Kidney (tissue), 14 donors: Measurements from ENCODE around the gene ALAS1. TPM values are rescaled to one million over a fixed set of nuclear protein-coding genes. Genes with fewer than 3 reads are reported as not detected.

Source experiments
- DNase-seq, 5 donors: peaks; one replicate each; pipeline ENCODE4 v3.0.0-alpha.2; 2013 to 2020
- FAIRE-seq: peaks from 2 replicates; lab custom pipeline; 2012; peaks lifted over from hg19 to GRCh38; lab: Jason Lieb, UNC
- H3K27ac ChIP-seq, 2 donors: one replicate each; pipeline ENCODE4 v1.7.0; 2013; ENCODE audit warnings: low read depth in 2 of 2, low read length in 2 of 2, inconsistent platforms in 1 of 2
- H3K27me3 ChIP-seq: one replicate; pipeline ENCODE4 v1.7.1; 2013; ENCODE audit warnings: low read length, inconsistent platforms; ENCODE audit not compliant: control insufficient read depth, insufficient read depth
- H3K36me3 ChIP-seq, 3 donors: one replicate each; pipeline versions ENCODE4 v1.7.0 to v1.7.1; 2013; ENCODE audit warnings: low read length in 3 of 3, control low read depth in 1 of 3, inconsistent platforms in 1 of 3; ENCODE audit not compliant: insufficient read depth in 3 of 3, control insufficient read depth in 2 of 3
- H3K4me1 ChIP-seq, 3 donors: one replicate each; pipeline versions ENCODE4 v1.7.0 to v1.7.1; 2013; ENCODE audit warnings: low read length in 3 of 3, inconsistent platforms in 1 of 3, low read depth in 1 of 3; ENCODE audit not compliant: control insufficient read depth in 2 of 3, insufficient read depth in 2 of 3
- H3K4me3 ChIP-seq, 3 donors: one replicate each; pipeline versions ENCODE4 v1.7.0 to v1.8.1; 2013; ENCODE audit warnings: low read length in 3 of 3, control low read depth in 1 of 3, inconsistent platforms in 1 of 3
- H3K9ac ChIP-seq, 3 donors: one replicate each; pipeline versions ENCODE4 v1.7.0 to v1.7.1; 2013; ENCODE audit warnings: low read length in 3 of 3, control low read depth in 1 of 3, inconsistent platforms in 1 of 3
- H3K9me3 ChIP-seq, 3 donors: one replicate each; pipeline versions ENCODE4 v1.7.0 to v1.7.1; 2013; ENCODE audit warnings: low read length in 3 of 3, control low read depth in 1 of 3, inconsistent platforms in 1 of 3; ENCODE audit not compliant: control insufficient read depth in 2 of 3, insufficient read depth in 1 of 3
- intact Hi-C: fragments of 100-400 bp; cut with DNase I; formaldehyde crosslinking; loops from one replicate; pipeline ENCODE4 v1.11.1; 2022
- polyA plus RNA-seq: library from polyadenylated mRNA; stranded (reverse); fragments of 350-450 nt; fragmentation: Illumina TruSeq; extraction: RNeasy Lipid Tissue Mini Kit (QIAGEN cat#74804); gene quantifications from one replicate; pipeline ENCODE4 v1.2.3, GENCODE V29; 2014; ENCODE audit warnings: low read depth, low replicate concordance; ENCODE audit not compliant: insufficient read depth
- total RNA-seq: library from RNA; stranded (reverse); fragmentation: NEBNext Ultra II Directional; extraction: Animal tissue kit (Norgen Biotek cat#: 25700); gene quantifications from one replicate; pipeline ENCODE4 v1.2.1, GENCODE V29; 2021
- TF ChIP-seq, protein P1 (sequence below): IDR thresholded peaks from 3 replicates; pipeline ENCODE4 v1.5.1; 2012; ENCODE audit warnings: mild to moderate bottlenecking, moderate library complexity, borderline replicate concordance; ENCODE audit not compliant: insufficient read depth; ENCODE audit errors: extremely low read depth
- donor health status: control.
- donor health status: control.
- donor health status: control.
- donor health status: control.
- donor health status: control.
- donor health status: DM: yes; HTN: yes; CAD: no.
- donor health status: Normal renal cell carcinoma (clear cell type).

The ALAS1 gene
- total and polyA plus RNA-seq, 2 donors from 2014 or later: 42.8 to 77.2 TPM

DNA sequence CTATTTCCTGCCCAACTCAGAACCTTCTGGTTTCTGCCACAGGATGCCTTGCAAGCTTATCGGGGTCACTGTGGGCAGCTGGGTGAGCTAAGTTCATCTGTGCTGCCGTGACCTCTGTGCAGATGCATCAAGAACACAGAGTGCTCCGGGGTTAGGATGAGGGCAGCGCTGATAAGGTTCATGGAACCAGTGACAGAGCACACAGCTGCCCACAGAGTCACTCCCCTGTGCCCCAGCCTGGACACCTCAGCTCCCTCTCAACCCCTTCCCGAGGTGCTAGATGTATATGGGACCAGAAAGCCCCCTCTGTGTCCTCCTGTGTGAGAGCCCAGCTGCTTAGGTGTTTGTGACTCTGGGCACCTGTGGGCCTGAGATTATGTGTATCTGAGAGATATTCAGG lies 15.8 kb upstream of the ALAS1 start:
- H3K9ac ChIP-seq: no peak overlapping the region
- no peaks in the 10 kb centered on the region for H3K36me3 ChIP-seq
- no peaks in the 10 kb centered on the region for H3K4me1 ChIP-seq
- TF ChIP-seq, protein P1, sequence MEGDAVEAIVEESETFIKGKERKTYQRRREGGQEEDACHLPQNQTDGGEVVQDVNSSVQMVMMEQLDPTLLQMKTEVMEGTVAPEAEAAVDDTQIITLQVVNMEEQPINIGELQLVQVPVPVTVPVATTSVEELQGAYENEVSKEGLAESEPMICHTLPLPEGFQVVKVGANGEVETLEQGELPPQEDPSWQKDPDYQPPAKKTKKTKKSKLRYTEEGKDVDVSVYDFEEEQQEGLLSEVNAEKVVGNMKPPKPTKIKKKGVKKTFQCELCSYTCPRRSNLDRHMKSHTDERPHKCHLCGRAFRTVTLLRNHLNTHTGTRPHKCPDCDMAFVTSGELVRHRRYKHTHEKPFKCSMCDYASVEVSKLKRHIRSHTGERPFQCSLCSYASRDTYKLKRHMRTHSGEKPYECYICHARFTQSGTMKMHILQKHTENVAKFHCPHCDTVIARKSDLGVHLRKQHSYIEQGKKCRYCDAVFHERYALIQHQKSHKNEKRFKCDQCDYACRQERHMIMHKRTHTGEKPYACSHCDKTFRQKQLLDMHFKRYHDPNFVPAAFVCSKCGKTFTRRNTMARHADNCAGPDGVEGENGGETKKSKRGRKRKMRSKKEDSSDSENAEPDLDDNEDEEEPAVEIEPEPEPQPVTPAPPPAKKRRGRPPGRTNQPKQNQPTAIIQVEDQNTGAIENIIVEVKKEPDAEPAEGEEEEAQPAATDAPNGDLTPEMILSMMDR: no peak
- H3K9me3 ChIP-seq: no peaks in the 10 kb centered on the region
- H3K27me3 ChIP-seq: no peaks in the 10 kb centered on the region
- no peak for FAIRE-seq
- no peak overlapping the region for H3K4me3 ChIP-seq
- no peak for DNase-seq
- no peak overlapping the region for H3K27ac ChIP-seq
- intact Hi-C loops: no loop called here

DNA sequence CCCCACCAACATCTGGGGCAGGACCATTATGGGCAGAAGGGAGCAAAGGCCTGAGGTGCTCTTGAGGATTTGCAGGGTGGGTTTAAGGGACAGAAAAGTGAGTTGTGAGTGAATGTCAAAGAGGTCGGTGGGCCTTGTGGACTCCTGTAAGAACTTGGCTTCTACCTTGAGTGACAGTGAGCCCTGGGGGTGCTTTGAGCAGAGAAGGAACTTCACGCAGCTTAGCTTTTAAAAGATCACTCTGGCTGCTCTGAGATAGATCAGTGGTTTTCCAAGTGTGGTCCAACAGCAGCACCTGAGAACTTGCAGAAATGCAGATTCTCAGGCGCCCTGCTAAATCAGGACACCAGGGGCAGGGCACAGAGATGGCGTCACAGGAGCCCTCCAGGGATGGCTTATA lies 15.3 kb upstream of the ALAS1 start:
- Histone ChIP-seq H3K4me3 (no peak overlapping the region), H3K4me1 (no peaks in the 10 kb centered on the region), H3K9me3 (no peaks in the 10 kb centered on the region), H3K27ac (no peak overlapping the region), H3K27me3 (no peaks in the 10 kb centered on the region), H3K36me3 (no peaks in the 10 kb centered on the region), H3K9ac (no peak overlapping the region)
- FAIRE-seq (no peak), DNase-seq (no peak)
- intact Hi-C loops: no loop called here
- TF ChIP-seq, protein P1: no peak

DNA sequence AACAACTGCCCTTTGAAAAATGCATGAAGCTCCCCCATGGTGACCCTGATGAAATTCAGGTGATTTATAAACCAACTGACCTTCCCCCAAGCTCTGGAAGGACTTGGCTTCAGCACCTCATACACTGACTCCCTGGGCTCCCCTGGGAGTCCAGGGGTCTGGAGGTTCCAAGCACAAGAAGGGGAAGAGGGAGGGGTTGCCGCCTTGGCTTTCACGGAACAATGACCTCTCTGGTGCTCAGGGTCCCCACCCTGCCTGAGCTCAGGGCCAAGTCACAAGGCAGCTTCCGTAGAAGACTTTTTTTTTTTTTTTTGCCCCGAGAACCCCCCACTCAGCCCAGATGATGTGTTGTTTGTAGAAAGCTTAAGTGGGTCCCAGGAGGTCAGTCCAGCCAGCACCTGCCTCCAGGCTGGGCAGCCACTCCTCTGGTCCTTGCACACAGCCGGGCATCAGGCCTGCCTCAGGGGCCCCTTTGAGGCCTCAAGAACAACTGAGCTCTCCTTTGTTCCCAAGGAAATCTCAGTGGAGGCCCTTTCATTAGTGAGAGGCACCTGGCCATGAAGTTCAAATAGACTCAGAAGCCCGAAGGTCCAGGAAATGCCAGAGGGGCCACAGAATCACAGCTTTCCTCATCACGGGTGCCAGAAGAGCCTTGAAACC lies 14.0 kb upstream of the ALAS1 start:
- Histone ChIP-seq H3K4me3 (no peak overlapping the region), H3K9me3 (no peaks in the 10 kb centered on the region), H3K9ac (no peak overlapping the region), H3K36me3 (no peaks in the 10 kb centered on the region), H3K27ac (no peak overlapping the region), H3K27me3 (no peaks in the 10 kb centered on the region), H3K4me1 (no peaks in the 10 kb centered on the region)
- TF ChIP-seq, protein P1: no peak
- intact Hi-C loops: no loop called here
- DNase-seq: no peak
- FAIRE-seq: no peak

DNA sequence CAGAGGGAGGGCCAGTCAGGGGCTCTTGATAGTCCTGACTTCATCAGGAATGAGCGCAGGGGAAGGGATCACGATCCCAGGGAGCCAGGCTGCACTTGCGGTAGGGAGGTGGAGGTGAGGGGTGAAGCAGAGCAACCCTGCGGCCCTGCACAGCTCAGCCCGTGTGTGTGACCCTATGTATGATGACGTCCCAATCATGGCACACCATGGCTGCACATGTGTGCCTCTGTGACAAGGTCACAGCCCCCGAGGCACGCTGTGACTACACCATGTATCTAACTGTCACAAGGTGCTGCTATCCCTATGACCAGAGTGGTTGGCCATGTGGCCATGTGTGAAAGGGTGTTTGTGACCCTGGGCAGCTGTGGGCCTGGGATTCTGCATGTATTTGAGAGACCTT lies 13.3 kb upstream of the ALAS1 start:
- FAIRE-seq (no peak), DNase-seq (no peak)
- Histone ChIP-seq H3K4me3 (no peak overlapping the region), H3K9me3 (no peaks in the 10 kb centered on the region), H3K4me1 (peaks cover 0 to 2% (median 0%) of the 10 kb centered on the region in 3 donors), H3K27me3 (no peaks in the 10 kb centered on the region), H3K9ac (no peak overlapping the region), H3K27ac (no peak overlapping the region), H3K36me3 (no peaks in the 10 kb centered on the region)
- intact Hi-C loops: no loop called here
- TF ChIP-seq, protein P1: no peak
